Measurements from ENCODE around the gene C12orf42.

DNA sequence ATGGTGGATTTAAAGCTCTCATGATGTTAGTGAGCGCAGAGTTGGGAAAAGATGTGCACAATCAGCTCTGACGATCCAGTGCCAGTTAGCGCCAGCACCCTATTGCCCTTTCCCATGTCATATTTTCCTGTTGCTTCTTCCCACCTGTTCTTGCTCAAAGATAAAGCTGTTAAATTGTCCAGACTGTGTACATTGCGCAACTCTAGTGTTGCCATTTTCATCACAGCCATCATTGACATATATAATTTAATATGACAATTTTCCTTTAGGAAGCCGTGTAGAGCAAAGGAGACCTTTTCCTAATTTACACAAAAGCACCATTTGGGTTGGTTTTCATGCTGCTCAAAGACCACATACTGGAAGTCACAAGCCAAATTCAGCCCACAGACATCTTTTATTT lies 5.7 kb upstream of the C12orf42 start:
- TF ChIP-seq CTCF (IDR thresholded peaks at IDR 0.05), result no peak
- no peak for TF ChIP-seq POLR2A (IDR thresholded peaks at IDR 0.05)

Data from Peyer's patch (tissue), 4 donors.